GM12874 (cell line): ENCODE measurements around the gene TGM4.

Experiments used
- TF ChIP-seq, protein P1 (sequence below): IDR thresholded peaks from 2 replicates; pipeline ENCODE4 v1.5.1; 2011; ENCODE audit warnings: low read depth, mild to moderate bottlenecking, control low read depth, low read length, moderate library complexity; ENCODE audit not compliant: insufficient read depth

The TGM4 gene

DNA sequence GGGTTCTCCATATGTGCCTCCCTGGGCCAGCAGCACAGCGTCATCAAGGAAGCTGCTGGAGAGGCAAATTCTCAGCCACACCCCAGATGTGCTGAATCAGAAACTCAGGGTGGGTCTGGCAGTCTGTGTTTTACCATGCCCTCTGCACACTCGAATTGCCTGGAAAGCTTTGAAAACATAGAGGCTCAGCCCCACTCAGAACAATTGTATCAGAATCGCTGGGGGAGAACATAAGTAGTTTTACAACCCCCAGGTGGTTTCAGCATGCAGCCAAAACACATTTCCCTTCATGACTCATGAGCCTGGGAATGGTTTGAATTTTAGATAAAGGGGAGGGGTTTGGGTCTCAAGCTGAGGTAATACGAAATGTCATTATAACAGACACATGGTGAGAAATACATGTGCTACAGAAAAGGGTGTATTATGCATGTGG is 9.6 kb downstream of the TGM4 start:
- TF ChIP-seq, protein P1, sequence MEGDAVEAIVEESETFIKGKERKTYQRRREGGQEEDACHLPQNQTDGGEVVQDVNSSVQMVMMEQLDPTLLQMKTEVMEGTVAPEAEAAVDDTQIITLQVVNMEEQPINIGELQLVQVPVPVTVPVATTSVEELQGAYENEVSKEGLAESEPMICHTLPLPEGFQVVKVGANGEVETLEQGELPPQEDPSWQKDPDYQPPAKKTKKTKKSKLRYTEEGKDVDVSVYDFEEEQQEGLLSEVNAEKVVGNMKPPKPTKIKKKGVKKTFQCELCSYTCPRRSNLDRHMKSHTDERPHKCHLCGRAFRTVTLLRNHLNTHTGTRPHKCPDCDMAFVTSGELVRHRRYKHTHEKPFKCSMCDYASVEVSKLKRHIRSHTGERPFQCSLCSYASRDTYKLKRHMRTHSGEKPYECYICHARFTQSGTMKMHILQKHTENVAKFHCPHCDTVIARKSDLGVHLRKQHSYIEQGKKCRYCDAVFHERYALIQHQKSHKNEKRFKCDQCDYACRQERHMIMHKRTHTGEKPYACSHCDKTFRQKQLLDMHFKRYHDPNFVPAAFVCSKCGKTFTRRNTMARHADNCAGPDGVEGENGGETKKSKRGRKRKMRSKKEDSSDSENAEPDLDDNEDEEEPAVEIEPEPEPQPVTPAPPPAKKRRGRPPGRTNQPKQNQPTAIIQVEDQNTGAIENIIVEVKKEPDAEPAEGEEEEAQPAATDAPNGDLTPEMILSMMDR, result no peak

GRCh38 chr3:44885618-44886017 is 11.2 kb downstream of the TGM4 start:
- TF ChIP-seq, protein P1, result no peak

DNA sequence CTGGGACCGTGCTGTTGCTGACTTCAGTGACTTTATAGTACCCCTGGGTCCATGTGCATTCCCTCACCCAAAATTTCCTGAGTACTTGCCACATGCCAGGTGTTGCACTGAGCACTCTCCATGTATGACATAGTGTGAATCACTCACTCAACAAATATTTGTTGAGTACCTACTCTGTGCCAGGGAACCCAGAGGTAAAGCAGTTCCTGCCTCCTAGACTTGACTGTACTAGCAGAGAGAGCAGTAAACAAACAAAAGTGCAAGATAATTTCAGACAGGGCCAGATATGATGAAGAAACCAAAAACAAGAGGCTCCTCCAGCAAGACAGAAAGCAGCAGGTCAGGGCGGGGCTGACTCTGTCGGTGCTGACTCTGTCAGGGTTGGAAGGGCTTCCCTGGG is 12.2 kb downstream of the TGM4 start:
- TF ChIP-seq, protein P1, result no peak

DNA sequence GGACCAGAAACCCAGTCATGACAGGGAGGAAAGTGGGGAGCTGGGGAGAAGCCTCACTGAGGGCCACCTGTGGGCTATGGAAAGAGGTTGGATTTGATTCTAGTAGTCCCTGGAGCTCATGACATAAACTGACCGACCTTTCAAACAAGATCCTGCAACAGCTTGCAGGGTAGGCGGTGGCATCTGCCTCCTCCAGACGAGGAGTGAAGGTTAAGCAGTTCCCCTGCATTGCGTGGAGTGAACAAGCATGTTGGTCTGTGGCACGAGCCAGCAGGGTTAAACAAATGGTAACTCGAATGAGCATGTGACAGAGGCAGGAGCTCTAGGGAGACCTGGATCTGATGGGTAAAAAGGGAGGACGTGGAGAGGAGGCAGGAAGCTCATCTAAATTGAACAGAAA is 12.7 kb downstream of the TGM4 start:
- TF ChIP-seq, protein P1, result no peak

DNA sequence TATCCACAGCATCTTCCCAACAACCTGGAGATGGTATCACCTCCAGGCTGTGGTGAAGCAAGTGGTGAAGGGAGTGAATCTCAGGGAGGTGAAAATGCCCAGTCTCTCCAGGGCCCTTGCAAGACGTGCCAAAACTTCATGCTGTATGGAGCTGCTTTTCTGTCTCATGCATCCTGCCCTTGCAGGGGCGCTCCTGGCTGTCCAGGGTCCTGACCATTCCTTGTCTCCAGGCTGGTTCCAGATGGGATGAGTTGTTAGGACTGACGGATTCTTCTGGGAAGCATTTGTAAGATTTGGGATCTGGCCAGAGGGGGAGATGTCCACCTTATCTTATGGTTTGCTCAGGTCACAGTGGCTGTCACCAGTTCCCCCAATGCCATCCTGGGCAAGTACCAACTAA is 15.8 kb downstream of the TGM4 start:
- TF ChIP-seq, protein P1, result no peak

DNA sequence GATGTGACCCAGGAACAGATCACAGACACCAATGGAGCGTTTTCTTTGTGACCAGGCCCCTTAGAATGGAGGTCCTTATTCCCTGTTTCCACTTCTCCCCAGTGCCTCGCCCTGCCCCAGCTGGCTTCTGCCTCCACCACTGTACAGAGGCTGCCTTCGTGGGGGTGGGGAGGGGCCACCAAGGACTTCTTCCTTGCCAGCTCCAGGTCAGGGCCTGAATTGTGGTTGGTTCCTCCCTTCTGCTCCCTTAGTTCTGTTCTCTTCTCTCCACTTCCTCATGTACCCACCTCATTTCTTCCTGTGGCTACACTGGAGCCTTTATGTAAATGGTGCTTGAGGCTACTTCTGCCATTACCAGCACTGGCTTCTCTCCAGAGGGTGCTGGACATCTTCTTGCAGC is 16.4 kb downstream of the TGM4 start:
- TF ChIP-seq, protein P1, result no peak

DNA sequence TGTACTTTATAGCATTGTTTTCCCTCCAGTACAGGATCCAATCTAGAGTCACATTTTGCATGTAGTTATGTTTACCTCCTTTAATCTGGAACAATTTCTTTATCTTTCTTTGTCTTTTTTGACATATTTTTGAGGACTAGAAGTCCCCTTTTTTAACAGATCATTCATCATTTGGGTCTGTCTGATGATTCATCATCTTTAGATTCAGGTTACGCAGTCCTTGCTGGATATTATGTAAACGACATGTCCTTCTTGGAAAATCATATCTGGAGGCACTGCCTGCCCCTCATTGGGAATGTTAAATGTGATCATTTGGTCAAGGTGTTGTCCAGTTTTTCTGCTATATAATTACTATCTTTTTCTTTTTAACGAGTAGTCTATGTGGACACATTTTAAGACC is 18.3 kb downstream of the TGM4 start:
- TF ChIP-seq, protein P1, result no peak

DNA sequence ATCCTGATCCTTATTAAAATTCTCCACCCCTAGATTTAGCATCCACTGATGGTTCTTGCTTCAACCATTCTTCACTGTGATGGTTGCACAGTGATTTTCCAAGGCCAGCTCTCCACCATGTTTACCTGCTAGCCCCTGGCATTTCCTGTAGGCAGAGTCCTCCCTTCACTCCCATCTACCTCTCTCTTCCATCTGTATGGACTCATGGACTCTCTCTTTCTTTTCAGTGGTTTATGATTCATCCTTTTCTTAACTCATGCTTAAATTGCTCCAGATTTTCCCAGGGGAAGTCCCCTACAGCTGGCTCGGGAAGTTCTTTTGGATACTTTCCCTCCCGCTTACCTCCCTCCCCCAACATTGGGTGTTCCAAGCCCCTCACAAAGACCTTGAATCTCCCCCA is 18.7 kb downstream of the TGM4 start:
- TF ChIP-seq, protein P1, result no peak
